Measurements from ENCODE around the gene PLCH2. TPM values are rescaled to one million over a fixed set of nuclear protein-coding genes. Genes with fewer than 3 reads are reported as not detected.

PLCH2 gene
- total and polyA plus RNA-seq, 10 of the 15 experiments (the other 5 are each of a cell fraction or from before 2014, with no cell fraction given): 0.03 to 0.73 (median 0.24) TPM; not detected in 3

DNA sequence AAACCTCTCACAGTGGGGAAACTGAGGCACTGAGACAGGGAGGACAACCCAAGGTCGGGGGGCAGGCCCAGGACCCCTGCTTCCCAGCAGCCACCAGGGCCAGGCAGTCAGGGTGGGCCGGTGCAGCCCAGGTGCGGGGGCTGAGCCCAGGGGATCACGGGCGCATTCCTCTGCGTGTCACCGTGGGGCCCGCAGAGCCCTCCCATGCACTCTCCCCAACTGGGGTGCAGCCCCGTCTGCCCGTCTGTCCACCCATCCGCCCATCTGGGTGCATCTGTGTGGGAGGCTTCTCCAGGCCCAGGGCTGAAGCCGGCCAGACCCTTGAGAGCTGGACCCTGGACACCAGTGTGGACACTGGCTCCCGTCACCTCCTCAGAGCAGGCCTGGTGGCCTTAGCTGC is 2.9 kb upstream of the PLCH2 start:
- ATAC-seq (no peak), FAIRE-seq (no peak), DNase-seq (ENCODE audit: low read depth, low spot score) (no peak)
- no TSS peak for BruUV-seq (replicated peaks)
- WGBS (ENCODE audit: insufficient coverage, insufficient replicate concordance, low lambda C conversion rate, missing lambda C conversion rate): 42% methylated on average over 13 of the region's 13 CpGs
- Histone ChIP-seq H3K36me3 (ENCODE audit: control insufficient read depth in 2 of 2, insufficient read depth in 2 of 2, low read length in 1 of 2) (no peaks in the 10 kb centered on the region), H2AFZ (ENCODE audit: control insufficient read depth, low read depth, low read length) (no peak overlapping the region), H3K27me3 (replicated peaks in 1 of 2; ENCODE audit: control insufficient read depth in 2 of 2, insufficient read depth in 2 of 2, low read length in 1 of 2) (no peaks in the 10 kb centered on the region), H3K9ac (ENCODE audit: control insufficient read depth, insufficient read depth, low read length) (no peak overlapping the region), H3K4me1 (ENCODE audit: control insufficient read depth, insufficient read depth, low read length) (no peaks in the 10 kb centered on the region), H3K27ac (ENCODE audit: control insufficient read depth, insufficient read depth) (no peak overlapping the region), H3K9me3 (replicated peaks; ENCODE audit: control insufficient read depth, insufficient read depth, low read length) (no peaks in the 10 kb centered on the region), H3K4me3 (no peak overlapping the region), H3K79me2 (ENCODE audit: control insufficient read depth, insufficient read depth, low read length) (no peaks in the 10 kb centered on the region), H4K20me1 (ENCODE audit: control insufficient read depth, insufficient read depth) (no peaks in the 10 kb centered on the region), H3K4me2 (ENCODE audit: control insufficient read depth, insufficient read depth) (no peak overlapping the region)
- SMC1A ChIA-PET (ENCODE audit: uncharacterized antibody, unreplicated experiment): no interaction called here
- intact Hi-C loops (cut with micrococcal nuclease; ENCODE audit: unreplicated experiment): no loop called here
- in situ Hi-C loops (cut with MboI): no loop called here
- RAD21 ChIA-PET (ENCODE audit: unreplicated experiment): no interaction called here
- POLR2A ChIA-PET: no interaction called here
- TF ChIP-seq MXI1 (IDR thresholded peaks at IDR 0.05; ENCODE audit: low read depth, low read length) (no peak), NRF1 (conservative IDR thresholded peaks at IDR 0.05; ENCODE audit: low read depth, low read length) (no peak), SREBF1 (IDR thresholded peaks at IDR 0.05; ENCODE audit: low read length) (no peak)
- CTCF ChIA-PET: no interaction called here

DNA sequence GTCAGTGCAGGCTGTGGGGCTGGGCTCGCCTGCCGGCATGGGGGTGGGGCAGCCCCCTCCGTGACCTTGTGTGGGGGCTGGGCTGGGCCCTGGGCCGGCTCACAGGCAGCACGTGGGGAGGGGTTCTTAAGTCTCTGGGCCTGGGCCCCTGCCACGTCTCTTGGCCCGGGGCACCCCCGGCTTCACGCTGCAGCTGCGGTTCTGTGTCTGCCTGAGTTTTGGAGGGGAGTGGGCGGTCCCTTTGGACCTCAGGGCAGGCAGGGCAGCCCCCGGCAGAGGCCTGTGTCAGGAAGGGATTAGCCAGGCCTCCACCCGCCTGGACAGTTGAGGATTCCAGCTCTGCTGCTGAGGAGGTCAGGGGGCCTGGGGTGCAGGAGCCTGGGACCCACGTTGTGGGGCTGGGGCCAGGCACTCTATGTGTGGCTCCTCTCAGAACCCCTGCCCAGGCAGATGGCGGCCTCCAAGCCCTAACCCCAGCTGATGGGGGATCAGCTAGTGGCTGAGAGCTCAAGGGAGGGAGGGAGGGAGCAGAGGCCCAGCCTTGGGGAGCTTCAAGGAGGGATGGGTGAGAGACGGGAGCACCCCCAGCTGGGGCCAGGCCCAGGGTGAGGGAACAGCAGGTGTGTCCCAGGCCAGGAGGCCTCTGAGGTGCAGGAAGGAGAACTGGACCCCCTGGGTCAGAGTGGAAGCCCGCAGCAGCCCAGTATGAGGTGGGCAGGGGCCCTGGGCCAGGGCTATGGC is 1.8 kb upstream of the PLCH2 start:
- Histone ChIP-seq H3K79me2 (ENCODE audit: control insufficient read depth, insufficient read depth, low read length) (no peaks in the 10 kb centered on the region), H3K27me3 (replicated peaks in 1 of 2; ENCODE audit: control insufficient read depth in 2 of 2, insufficient read depth in 2 of 2, low read length in 1 of 2) (no peaks in the 10 kb centered on the region), H3K4me3 (no peak overlapping the region), H3K36me3 (ENCODE audit: control insufficient read depth in 2 of 2, insufficient read depth in 2 of 2, low read length in 1 of 2) (no peaks in the 10 kb centered on the region), H3K9me3 (replicated peaks; ENCODE audit: control insufficient read depth, insufficient read depth, low read length) (no peaks in the 10 kb centered on the region), H3K27ac (ENCODE audit: control insufficient read depth, insufficient read depth) (no peak overlapping the region), H3K4me2 (ENCODE audit: control insufficient read depth, insufficient read depth) (no peak overlapping the region), H2AFZ (ENCODE audit: control insufficient read depth, low read depth, low read length) (no peak overlapping the region), H4K20me1 (ENCODE audit: control insufficient read depth, insufficient read depth) (no peaks in the 10 kb centered on the region), H3K9ac (ENCODE audit: control insufficient read depth, insufficient read depth, low read length) (no peak overlapping the region), H3K4me1 (ENCODE audit: control insufficient read depth, insufficient read depth, low read length) (no peaks in the 10 kb centered on the region)
- ATAC-seq: no peak
- in situ Hi-C loops (cut with MboI) (no loop called here), intact Hi-C loops (cut with micrococcal nuclease; ENCODE audit: unreplicated experiment) (no loop called here)
- FAIRE-seq: no peak
- no TSS peak for BruUV-seq (replicated peaks)
- ChIA-PET CTCF (no interaction called here), SMC1A (ENCODE audit: uncharacterized antibody, unreplicated experiment) (no interaction called here), RAD21 (ENCODE audit: unreplicated experiment) (no interaction called here), POLR2A (no interaction called here)
- 10% methylated on average over 13 of the region's 17 CpGs for WGBS (ENCODE audit: insufficient coverage, insufficient replicate concordance, low lambda C conversion rate, missing lambda C conversion rate)
- no peak for DNase-seq (ENCODE audit: low read depth, low spot score)
- TF ChIP-seq USF1 (IDR thresholded peaks at IDR 0.05; ENCODE audit: borderline replicate concordance, extremely low read length, insufficient read depth, low read depth, low read length): no peak
- TF ChIP-seq ZNF384 (IDR thresholded peaks at IDR 0.05; ENCODE audit: borderline replicate concordance, low read depth, low read length): no peak
- TF ChIP-seq FOXK2 (IDR thresholded peaks at IDR 0.05): no peak
- no peak for TF ChIP-seq ZNF274 (IDR thresholded peaks at IDR 0.05; ENCODE audit: insufficient read depth, insufficient read length)
- no peak for TF ChIP-seq EGR1 (IDR thresholded peaks at IDR 0.05; ENCODE audit: borderline replicate concordance in 1 of 2, low read depth in 2 of 2, low read length in 2 of 2)
- TF ChIP-seq, protein P1, sequence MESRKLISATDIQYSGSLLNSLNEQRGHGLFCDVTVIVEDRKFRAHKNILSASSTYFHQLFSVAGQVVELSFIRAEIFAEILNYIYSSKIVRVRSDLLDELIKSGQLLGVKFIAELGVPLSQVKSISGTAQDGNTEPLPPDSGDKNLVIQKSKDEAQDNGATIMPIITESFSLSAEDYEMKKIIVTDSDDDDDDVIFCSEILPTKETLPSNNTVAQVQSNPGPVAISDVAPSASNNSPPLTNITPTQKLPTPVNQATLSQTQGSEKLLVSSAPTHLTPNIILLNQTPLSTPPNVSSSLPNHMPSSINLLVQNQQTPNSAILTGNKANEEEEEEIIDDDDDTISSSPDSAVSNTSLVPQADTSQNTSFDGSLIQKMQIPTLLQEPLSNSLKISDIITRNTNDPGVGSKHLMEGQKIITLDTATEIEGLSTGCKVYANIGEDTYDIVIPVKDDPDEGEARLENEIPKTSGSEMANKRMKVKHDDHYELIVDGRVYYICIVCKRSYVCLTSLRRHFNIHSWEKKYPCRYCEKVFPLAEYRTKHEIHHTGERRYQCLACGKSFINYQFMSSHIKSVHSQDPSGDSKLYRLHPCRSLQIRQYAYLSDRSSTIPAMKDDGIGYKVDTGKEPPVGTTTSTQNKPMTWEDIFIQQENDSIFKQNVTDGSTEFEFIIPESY (IDR thresholded peaks at IDR 0.05): no peak
- no peak for TF ChIP-seq ZBED1 (IDR thresholded peaks at IDR 0.05; ENCODE audit: borderline replicate concordance)
- TF ChIP-seq, protein P2, sequence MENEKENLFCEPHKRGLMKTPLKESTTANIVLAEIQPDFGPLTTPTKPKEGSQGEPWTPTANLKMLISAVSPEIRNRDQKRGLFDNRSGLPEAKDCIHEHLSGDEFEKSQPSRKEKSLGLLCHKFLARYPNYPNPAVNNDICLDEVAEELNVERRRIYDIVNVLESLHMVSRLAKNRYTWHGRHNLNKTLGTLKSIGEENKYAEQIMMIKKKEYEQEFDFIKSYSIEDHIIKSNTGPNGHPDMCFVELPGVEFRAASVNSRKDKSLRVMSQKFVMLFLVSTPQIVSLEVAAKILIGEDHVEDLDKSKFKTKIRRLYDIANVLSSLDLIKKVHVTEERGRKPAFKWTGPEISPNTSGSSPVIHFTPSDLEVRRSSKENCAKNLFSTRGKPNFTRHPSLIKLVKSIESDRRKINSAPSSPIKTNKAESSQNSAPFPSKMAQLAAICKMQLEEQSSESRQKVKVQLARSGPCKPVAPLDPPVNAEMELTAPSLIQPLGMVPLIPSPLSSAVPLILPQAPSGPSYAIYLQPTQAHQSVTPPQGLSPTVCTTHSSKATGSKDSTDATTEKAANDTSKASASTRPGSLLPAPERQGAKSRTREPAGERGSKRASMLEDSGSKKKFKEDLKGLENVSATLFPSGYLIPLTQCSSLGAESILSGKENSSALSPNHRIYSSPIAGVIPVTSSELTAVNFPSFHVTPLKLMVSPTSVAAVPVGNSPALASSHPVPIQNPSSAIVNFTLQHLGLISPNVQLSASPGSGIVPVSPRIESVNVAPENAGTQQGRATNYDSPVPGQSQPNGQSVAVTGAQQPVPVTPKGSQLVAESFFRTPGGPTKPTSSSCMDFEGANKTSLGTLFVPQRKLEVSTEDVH (IDR thresholded peaks at IDR 0.05; ENCODE audit: low read depth, partially characterized antibody): no peak
- no peak for TF ChIP-seq SMC3 (IDR thresholded peaks at IDR 0.05; ENCODE audit: borderline replicate concordance, low read length)

All from GM12878 (cell line).